HCT116 (cell line): Measurements from ENCODE around the gene DOCK9. TPM values are rescaled to one million over a fixed set of nuclear protein-coding genes. Genes with fewer than 3 reads are reported as not detected.

Experiments
- ATAC-seq: fragments of 200-7000 bp; cut with Tn5 transposase; 2 replicates; pipeline ENCODE4 v1.9.1; 2020; ENCODE audit warnings: mild to moderate bottlenecking, moderate library complexity
- BruUV-seq: library from RNA; stranded (reverse); fragments of 400-500 nt; replicated peaks from 2 replicates; lab custom pipeline; 2021; lab: Mats Ljungman, UMichigan
- CTCF ChIA-PET: fragments of 300-600 bp; sonication (Branson Sonifier 250); formaldehyde crosslinking; loops from one replicate; lab custom pipeline; 2021; ENCODE audit warnings: antibody characterized with exemption; lab: Charles Lee
- POLR2A ChIA-PET: fragments of 300-600, 350-600 bp; sonication (Branson Sonifier 250); formaldehyde crosslinking; loops from one replicate; lab custom pipeline; 2021; ENCODE audit warnings: antibody characterized with exemption; lab: Charles Lee
- RAD21 ChIA-PET, 2 experiments: fragments of 300-600 bp; sonication (Branson Sonifier 250); formaldehyde crosslinking; loops; one replicate each; lab custom pipeline; 2023; ENCODE audit warnings: low total read pairs in 2 of 2; ENCODE audit not compliant: uncharacterized antibody in 2 of 2, unreplicated experiment in 2 of 2, low non-redundant PET in 1 of 2; lab: Charles Lee
- DNase-seq: peaks from one replicate; pipeline ENCODE4 v3.0.0-alpha.2; 2010; ENCODE audit warnings: low read depth, low spot score
- H2AFZ ChIP-seq: fragments of 200-600 bp; shearing (Covaris generic), sonication (generic); 2 replicates; pipeline ENCODE4 v1.6.1; 2017; ENCODE audit warnings: low read depth, mixed run types, mixed read lengths, antibody characterized with exemption, low read length; ENCODE audit not compliant: poor library complexity, severe bottlenecking
- H3K27ac ChIP-seq: 2 replicates; pipeline ENCODE4 v1.5.1; 2012; ENCODE audit warnings: low read depth, low read length
- H3K27me3 ChIP-seq: fragments of 200-600 bp; sonication (generic); 2 replicates; pipeline ENCODE4 v1.6.1; 2016; ENCODE audit warnings: mixed run types, low read length, mixed read lengths; ENCODE audit not compliant: insufficient read depth
- H3K36me3 ChIP-seq, 2 experiments: fragments of 200-500 bp in 1 of 2; fragments of 200-600 bp in 1 of 2; sonication (Bioruptor generic) in 1 of 2; sonication (generic) in 1 of 2; 2 replicates each; pipeline versions ENCODE4 v1.5.1 to v1.6.1; 2014 to 2016; ENCODE audit warnings: low read length in 2 of 2, inconsistent platforms in 1 of 2, mixed read lengths in 1 of 2, mixed run types in 1 of 2; ENCODE audit not compliant: insufficient read depth in 2 of 2, control insufficient read depth in 1 of 2
- H3K4me1 ChIP-seq, 2 experiments: fragments of 200-600 bp in 1 of 2; sonication (generic) in 1 of 2; 2 replicates each; pipeline versions ENCODE4 v1.5.1 to v1.6.1; 2012 to 2017; ENCODE audit warnings: low read length in 2 of 2, inconsistent platforms in 1 of 2, mild to moderate bottlenecking in 1 of 2, mixed read lengths in 1 of 2, mixed run types in 1 of 2, moderate library complexity in 1 of 2; ENCODE audit not compliant: insufficient read depth in 2 of 2, control insufficient read depth in 1 of 2
- H3K4me2 ChIP-seq: fragments of 200-600 bp; sonication (generic); 2 replicates; pipeline ENCODE4 v1.6.1; 2017; ENCODE audit warnings: mixed run types, low read length, mixed read lengths
- H3K4me3 ChIP-seq, 2 experiments: fragments of 200-600 bp in 1 of 2; sonication (generic) in 1 of 2; replicated peaks in 1 of 2; 2 replicates each; pipeline ENCODE4 v1.5.1; 2011 to 2016; ENCODE audit warnings: low read length in 2 of 2, control low read depth in 1 of 2, low read depth in 1 of 2, mild to moderate bottlenecking in 1 of 2, mixed read lengths in 1 of 2, mixed run types in 1 of 2
- H3K79me2 ChIP-seq: fragments of 200-600 bp; sonication (generic); 2 replicates; pipeline ENCODE4 v1.6.1; 2017; ENCODE audit warnings: mild to moderate bottlenecking, mixed run types, low read length, moderate library complexity, mixed read lengths; ENCODE audit not compliant: insufficient read depth
- H3K9ac ChIP-seq: fragments of 200-600 bp; sonication (generic); 2 replicates; pipeline ENCODE4 v1.6.1; 2016; ENCODE audit warnings: low read length, mixed read lengths
- H3K9me2 ChIP-seq: fragments of 200-600 bp; sonication (generic), shearing (Covaris generic); 2 replicates; pipeline ENCODE4 v1.6.1; 2017; ENCODE audit warnings: mixed run types, mild to moderate bottlenecking, moderate library complexity; ENCODE audit not compliant: insufficient read depth
- H3K9me3 ChIP-seq, 2 experiments: fragments of 200-500 bp in 1 of 2; fragments of 200-600 bp in 1 of 2; sonication (Bioruptor generic) in 1 of 2; sonication (generic) in 1 of 2; 2 replicates each; pipeline ENCODE4 v1.6.1; 2014 to 2017; ENCODE audit warnings: low read length in 2 of 2, mixed read lengths in 2 of 2, inconsistent platforms in 1 of 2, low read depth in 1 of 2, mild to moderate bottlenecking in 1 of 2, mixed run types in 1 of 2, moderate library complexity in 1 of 2; ENCODE audit not compliant: control insufficient read depth in 1 of 2, insufficient read depth in 1 of 2
- H4K20me1 ChIP-seq: fragments of 200-600 bp; sonication (generic), shearing (Covaris generic); 2 replicates; pipeline ENCODE4 v1.6.1; 2017; ENCODE audit warnings: mixed run types, mild to moderate bottlenecking, moderate library complexity; ENCODE audit not compliant: insufficient read depth
- CBX3 ChIP-seq: IDR thresholded peaks from 2 replicates; pipeline ENCODE4 v1.6.1; 2012; ENCODE audit warnings: low read depth
- CEBPB ChIP-seq: IDR thresholded peaks from 2 replicates; pipeline ENCODE4 v1.6.1; 2012; ENCODE audit warnings: low read depth
- ELF1 ChIP-seq: IDR thresholded peaks from 2 replicates; pipeline ENCODE4 v1.6.1; 2012; ENCODE audit warnings: low read depth, borderline replicate concordance
- EZH2 ChIP-seq: fragments of 200-600 bp; sonication (generic); IDR thresholded peaks from 2 replicates; pipeline ENCODE4 v1.6.1; 2017; ENCODE audit warnings: antibody characterized with exemption, mixed run types
- EZH2phosphoT487 ChIP-seq: fragments of 200-600 bp; IDR thresholded peaks from 2 replicates; pipeline ENCODE4 v1.6.1; 2018; ENCODE audit warnings: antibody characterized with exemption, borderline replicate concordance
- FOSL1 ChIP-seq: IDR thresholded peaks from 2 replicates; pipeline ENCODE4 v1.6.1; 2012; ENCODE audit warnings: low read depth
- JUND ChIP-seq: IDR thresholded peaks from 2 replicates; pipeline ENCODE4 v1.6.1; 2012
- RAD21 ChIP-seq: IDR thresholded peaks from 2 replicates; pipeline ENCODE4 v1.6.1; 2012; ENCODE audit warnings: low read depth, mild to moderate bottlenecking
- SIN3A ChIP-seq: IDR thresholded peaks from 2 replicates; pipeline ENCODE4 v1.6.1; 2012; ENCODE audit warnings: low read depth
- SP1 ChIP-seq: IDR thresholded peaks from 2 replicates; pipeline ENCODE4 v1.6.1; 2012; ENCODE audit warnings: low read depth
- SRF ChIP-seq: IDR thresholded peaks from 2 replicates; pipeline ENCODE4 v1.6.1; 2012; ENCODE audit warnings: low read depth
- TCF7L2 ChIP-seq: IDR thresholded peaks from 2 replicates; pipeline ENCODE4 v1.7.0; 2011; ENCODE audit warnings: borderline replicate concordance, inconsistent platforms; ENCODE audit not compliant: insufficient read depth, insufficient read length; ENCODE audit errors: extremely low read depth
- YY1 ChIP-seq: IDR thresholded peaks from 2 replicates; pipeline ENCODE4 v1.6.1; 2011; ENCODE audit warnings: low read length, low read depth, moderate library complexity, mild to moderate bottlenecking; ENCODE audit not compliant: insufficient replicate concordance; ENCODE audit errors: extremely low read depth
- ZFX ChIP-seq: fragments of 450-650 bp; IDR thresholded peaks from 2 replicates; pipeline ENCODE4 v1.6.1; 2017
- ZNF274 ChIP-seq: fragments of 200-500 bp; sonication (Bioruptor generic); IDR thresholded peaks from 2 replicates; pipeline ENCODE4 v1.6.1; 2014; ENCODE audit warnings: mild to moderate bottlenecking, low read depth, low read length, inconsistent platforms
- intact Hi-C: fragments of 100-400 bp; cut with micrococcal nuclease; formaldehyde crosslinking; loops from 2 replicates; pipeline ENCODE4 v1.10.0; 2022
- total RNA-seq: library from RNA; stranded (reverse); gene quantifications from one replicate; pipeline ENCODE4 v1.2.1, GENCODE V29; 2021; ENCODE audit not compliant: unreplicated experiment
- TF ChIP-seq, protein P1 (sequence below): IDR thresholded peaks from 2 replicates; pipeline ENCODE4 v1.6.1; 2012; ENCODE audit warnings: low read depth
- TF ChIP-seq, protein P2 (sequence below): IDR thresholded peaks from 2 replicates; pipeline ENCODE4 v1.6.1; 2012
- TF ChIP-seq, protein P3 (sequence below), 3 experiments: fragments of 200-600 bp in 1 of 3; sonication (generic) in 1 of 3; IDR thresholded peaks in 2 of 3; conservative IDR thresholded peaks in 1 of 3; 2 replicates each; pipeline ENCODE4 v1.5.1; 2012 to 2017; ENCODE audit warnings: low read depth in 2 of 3, low read length in 2 of 3, antibody characterized with exemption in 1 of 3, borderline replicate concordance in 1 of 3, control low read depth in 1 of 3, mild to moderate bottlenecking in 1 of 3, mixed read lengths in 1 of 3, mixed run types in 1 of 3, moderate library complexity in 1 of 3; ENCODE audit not compliant: insufficient read depth in 1 of 3

The DOCK9 gene
- total RNA-seq, 1 experiment from 2014 or later = 58.8 TPM

DNA sequence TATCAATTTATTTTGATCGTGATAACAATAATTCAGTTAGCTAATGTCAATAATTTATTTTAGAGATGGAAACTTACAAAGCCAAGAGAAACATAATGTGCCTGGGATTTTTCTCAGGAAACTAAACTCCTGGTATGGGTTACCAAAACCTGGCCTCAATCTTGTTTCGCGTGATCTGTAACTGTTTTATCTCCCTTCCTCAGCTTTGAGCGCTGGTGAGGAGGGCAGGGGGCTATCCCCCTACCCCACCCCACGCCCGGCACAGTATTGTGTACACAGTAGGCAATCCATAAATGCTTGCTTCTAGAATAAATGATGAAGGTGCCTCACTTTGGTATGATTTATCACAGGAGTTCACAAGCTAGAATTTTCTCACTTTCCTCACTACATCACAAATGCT lies 7.7 kb upstream of the DOCK9 start:
- ChIA-PET POLR2A (no interaction called here), RAD21 (no interaction called here), CTCF (no interaction called here)
- Histone ChIP-seq H3K9me2 (no peaks in the 10 kb centered on the region), H3K4me3 (no peak overlapping the region), H3K79me2 (no peaks in the 10 kb centered on the region; the same call in 1 of the 2 replicates), H3K9me3 (no peaks in the 10 kb centered on the region), H4K20me1 (no peaks in the 10 kb centered on the region), H3K9ac (no peak overlapping the region), H3K4me2 (no peak overlapping the region), H3K4me1 (peaks cover 0 to 28% of the 10 kb centered on the region in 2 experiments; a peak in 2 of 4 replicates), H3K36me3 (no peaks in the 10 kb centered on the region), H3K27ac (no peak overlapping the region), H3K27me3 (no peaks in the 10 kb centered on the region), H2AFZ (no peak overlapping the region)
- no TSS peak for BruUV-seq
- ATAC-seq (no peak), DNase-seq (no peak)
- intact Hi-C loops = no loop called here
- TF ChIP-seq, protein P1, sequence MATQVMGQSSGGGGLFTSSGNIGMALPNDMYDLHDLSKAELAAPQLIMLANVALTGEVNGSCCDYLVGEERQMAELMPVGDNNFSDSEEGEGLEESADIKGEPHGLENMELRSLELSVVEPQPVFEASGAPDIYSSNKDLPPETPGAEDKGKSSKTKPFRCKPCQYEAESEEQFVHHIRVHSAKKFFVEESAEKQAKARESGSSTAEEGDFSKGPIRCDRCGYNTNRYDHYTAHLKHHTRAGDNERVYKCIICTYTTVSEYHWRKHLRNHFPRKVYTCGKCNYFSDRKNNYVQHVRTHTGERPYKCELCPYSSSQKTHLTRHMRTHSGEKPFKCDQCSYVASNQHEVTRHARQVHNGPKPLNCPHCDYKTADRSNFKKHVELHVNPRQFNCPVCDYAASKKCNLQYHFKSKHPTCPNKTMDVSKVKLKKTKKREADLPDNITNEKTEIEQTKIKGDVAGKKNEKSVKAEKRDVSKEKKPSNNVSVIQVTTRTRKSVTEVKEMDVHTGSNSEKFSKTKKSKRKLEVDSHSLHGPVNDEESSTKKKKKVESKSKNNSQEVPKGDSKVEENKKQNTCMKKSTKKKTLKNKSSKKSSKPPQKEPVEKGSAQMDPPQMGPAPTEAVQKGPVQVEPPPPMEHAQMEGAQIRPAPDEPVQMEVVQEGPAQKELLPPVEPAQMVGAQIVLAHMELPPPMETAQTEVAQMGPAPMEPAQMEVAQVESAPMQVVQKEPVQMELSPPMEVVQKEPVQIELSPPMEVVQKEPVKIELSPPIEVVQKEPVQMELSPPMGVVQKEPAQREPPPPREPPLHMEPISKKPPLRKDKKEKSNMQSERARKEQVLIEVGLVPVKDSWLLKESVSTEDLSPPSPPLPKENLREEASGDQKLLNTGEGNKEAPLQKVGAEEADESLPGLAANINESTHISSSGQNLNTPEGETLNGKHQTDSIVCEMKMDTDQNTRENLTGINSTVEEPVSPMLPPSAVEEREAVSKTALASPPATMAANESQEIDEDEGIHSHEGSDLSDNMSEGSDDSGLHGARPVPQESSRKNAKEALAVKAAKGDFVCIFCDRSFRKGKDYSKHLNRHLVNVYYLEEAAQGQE = no peak
- TF ChIP-seq EZH2phosphoT487 (no peak), FOSL1 (no peak), YY1 (no peak), TCF7L2 (no peak), SIN3A (no peak), CEBPB (no peak), CBX3 (no peak), SRF (no peak), ZFX (no peak), SP1 (no peak), RAD21 (no peak), EZH2 (no peak), JUND (no peak), ZNF274 (no peak), ELF1 (no peak)
- TF ChIP-seq, protein P2, sequence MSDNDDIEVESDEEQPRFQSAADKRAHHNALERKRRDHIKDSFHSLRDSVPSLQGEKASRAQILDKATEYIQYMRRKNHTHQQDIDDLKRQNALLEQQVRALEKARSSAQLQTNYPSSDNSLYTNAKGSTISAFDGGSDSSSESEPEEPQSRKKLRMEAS = no peak
- TF ChIP-seq, protein P3, sequence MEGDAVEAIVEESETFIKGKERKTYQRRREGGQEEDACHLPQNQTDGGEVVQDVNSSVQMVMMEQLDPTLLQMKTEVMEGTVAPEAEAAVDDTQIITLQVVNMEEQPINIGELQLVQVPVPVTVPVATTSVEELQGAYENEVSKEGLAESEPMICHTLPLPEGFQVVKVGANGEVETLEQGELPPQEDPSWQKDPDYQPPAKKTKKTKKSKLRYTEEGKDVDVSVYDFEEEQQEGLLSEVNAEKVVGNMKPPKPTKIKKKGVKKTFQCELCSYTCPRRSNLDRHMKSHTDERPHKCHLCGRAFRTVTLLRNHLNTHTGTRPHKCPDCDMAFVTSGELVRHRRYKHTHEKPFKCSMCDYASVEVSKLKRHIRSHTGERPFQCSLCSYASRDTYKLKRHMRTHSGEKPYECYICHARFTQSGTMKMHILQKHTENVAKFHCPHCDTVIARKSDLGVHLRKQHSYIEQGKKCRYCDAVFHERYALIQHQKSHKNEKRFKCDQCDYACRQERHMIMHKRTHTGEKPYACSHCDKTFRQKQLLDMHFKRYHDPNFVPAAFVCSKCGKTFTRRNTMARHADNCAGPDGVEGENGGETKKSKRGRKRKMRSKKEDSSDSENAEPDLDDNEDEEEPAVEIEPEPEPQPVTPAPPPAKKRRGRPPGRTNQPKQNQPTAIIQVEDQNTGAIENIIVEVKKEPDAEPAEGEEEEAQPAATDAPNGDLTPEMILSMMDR (IDR thresholded peaks at IDR 0.05 in 2 of 3, conservative IDR thresholded peaks at IDR 0.05 in 1 of 3; ENCODE audit: borderline replicate concordance in 1 of 3, insufficient read depth in 1 of 3, low read depth in 2 of 3, low read length in 2 of 3) = no peak
